Testis (tissue), 3 donors: Measurements from ENCODE around the gene PTPRE. TPM values are rescaled to one million over a fixed set of nuclear protein-coding genes. Genes with fewer than 3 reads are reported as not detected.

Experiments
- DNase-seq: peaks from one replicate; pipeline ENCODE4 v3.0.0-alpha.2; 2019
- H3K27ac ChIP-seq, 2 donors: fragments of 200-600 bp; sonication (generic); one replicate each; pipeline ENCODE4 v1.5.1; 2019
- H3K27me3 ChIP-seq: fragments of 200-600 bp; sonication (generic); one replicate; pipeline ENCODE4 v1.5.1; 2019
- H3K36me3 ChIP-seq: fragments of 200-600 bp; sonication (generic); one replicate; pipeline ENCODE4 v1.5.1; 2017; ENCODE audit warnings: low read depth; ENCODE audit errors: missing control alignments
- H3K4me1 ChIP-seq: fragments of 200-600 bp; sonication (generic); one replicate; pipeline ENCODE4 v1.5.1; 2019
- H3K4me3 ChIP-seq, 2 donors: fragments of 200-600 bp; sonication (generic); one replicate each; pipeline ENCODE4 v1.5.1; 2017 to 2019
- H3K9me3 ChIP-seq: fragments of 200-600 bp; sonication (generic); one replicate; pipeline ENCODE4 v1.5.1; 2017
- CTCF ChIP-seq, 3 experiments: fragments of 450-650 bp in 2 of 3; fragments of 200-600 bp in 1 of 3; sonication (generic) in 1 of 3; IDR thresholded peaks; one replicate each; pipeline ENCODE4 v1.5.1; 2016 to 2019; ENCODE audit warnings: antibody characterized with exemption in 3 of 3, mild to moderate bottlenecking in 2 of 3, moderate library complexity in 1 of 3
- POLR2A ChIP-seq: fragments of 450-650 bp; IDR thresholded peaks from one replicate; pipeline ENCODE4 v1.6.1; 2017; ENCODE audit warnings: antibody characterized with exemption, mild to moderate bottlenecking, moderate library complexity
- WGBS, 2 donors: methylation state at CpG; one replicate each; pipeline ENCODE4 v1.1.5; 2018; 5-methylcytosine and 5-hydroxymethylcytosine counted together
- intact Hi-C: fragments of 100-400 bp; cut with DNase I; formaldehyde crosslinking; loops from one replicate; pipeline ENCODE4 v1.15.1; 2023; ENCODE audit warnings: low total_unique reads
- polyA plus RNA-seq: library from polyadenylated mRNA; stranded (reverse); fragments of 350-450 nt; fragmentation: Illumina TruSeq; extraction: RNeasy Lipid Tissue Mini Kit (QIAGEN cat#74804); gene quantifications from one replicate; pipeline ENCODE4 v1.2.3, GENCODE V29; 2014; ENCODE audit warnings: low read depth, low replicate concordance; ENCODE audit not compliant: insufficient read depth
- total RNA-seq, 2 donors: library from RNA; depleted of rRNA; stranded (reverse); fragments of >200 nt; gene quantifications; one replicate each; pipeline ENCODE4 v1.2.3, GENCODE V29; 2016

Gene PTPRE
- total and polyA plus RNA-seq, 3 donors from 2014 or later, result 10.0 to 26.6 (median 15.3) TPM

- DNase-seq, result no peak
- Histone ChIP-seq H3K4me1 (no peaks in the 10 kb centered on the region), H3K36me3 (no peaks in the 10 kb centered on the region), H3K4me3 (no peak overlapping the region), H3K27ac (no peak overlapping the region), H3K9me3 (no peaks in the 10 kb centered on the region), H3K27me3 (no peaks in the 10 kb centered on the region)
- intact Hi-C loops, result no loop called here
- WGBS, 2 donors, result 94 to 98% methylated on average over 6 to 8 of the region's 8 CpGs
- TF ChIP-seq POLR2A (no peak), CTCF (IDR thresholded peaks at IDR 0.05) (no peak)
Observed at GRCh38 chr10:127881262-127881661, 25.6 kb upstream of the PTPRE start.

- no peak for DNase-seq
- 85 to 95% methylated on average over 8 of the region's 8 CpGs for WGBS, 2 donors
- TF ChIP-seq CTCF (IDR thresholded peaks at IDR 0.05) (no peak), POLR2A (no peak)
- no peak overlapping the region for H3K27ac ChIP-seq
- no peaks in the 10 kb centered on the region for H3K27me3 ChIP-seq
- H3K4me3 ChIP-seq, result no peak overlapping the region
- no peaks in the 10 kb centered on the region for H3K4me1 ChIP-seq
- H3K9me3 ChIP-seq, result no peaks in the 10 kb centered on the region
- intact Hi-C loops, result no loop called here
- H3K36me3 ChIP-seq, result no peaks in the 10 kb centered on the region
Observed at GRCh38 chr10:127882391-127882790, 24.5 kb upstream of the PTPRE start.

- H3K36me3 ChIP-seq, result no peaks in the 10 kb centered on the region
- no peaks in the 10 kb centered on the region for H3K4me1 ChIP-seq
- TF ChIP-seq POLR2A, result no peak
- no peak for TF ChIP-seq CTCF (IDR thresholded peaks at IDR 0.05)
- DNase-seq, result no peak
- 85 to 88% methylated on average over 4 of the region's 4 CpGs for WGBS, 2 donors
- no peak overlapping the region for H3K4me3 ChIP-seq
- intact Hi-C loops, result no loop called here
- H3K27me3 ChIP-seq, result no peaks in the 10 kb centered on the region
- no peaks in the 10 kb centered on the region for H3K9me3 ChIP-seq
- H3K27ac ChIP-seq, result no peak overlapping the region
Observed at GRCh38 chr10:127882801-127883459, 24.0 kb upstream of the PTPRE start.

GRCh38 chr10:127883516-127883915, 23.4 kb upstream of the PTPRE start:
- intact Hi-C loops, result no loop called here
- DNase-seq, result no peak
- 87 to 94% methylated on average over 10 of the region's 10 CpGs for WGBS, 2 donors

More at GRCh38 chr10:127883516-127883915, 23.4 kb upstream of the PTPRE start:
- Histone ChIP-seq H3K4me3 (no peak overlapping the region), H3K27me3 (no peaks in the 10 kb centered on the region), H3K9me3 (no peaks in the 10 kb centered on the region), H3K27ac (no peak overlapping the region), H3K36me3 (no peaks in the 10 kb centered on the region), H3K4me1 (no peaks in the 10 kb centered on the region)
- TF ChIP-seq POLR2A (no peak), CTCF (IDR thresholded peaks at IDR 0.05) (no peak)
